HEK293 (cell line): ENCODE data around the gene MAN1B1.

Experiments
- CTCF ChIP-seq: fragments of 450-650 bp; formaldehyde crosslinking; IDR thresholded peaks from 2 replicates; pipeline ENCODE4 v1.5.1; 2016; ENCODE audit warnings: missing biosample characterization, missing genetic modification characterization
- RBAK ChIP-seq: fragments of 450-650 bp; formaldehyde crosslinking; IDR thresholded peaks from 2 replicates; pipeline ENCODE4 v1.5.1; 2016; ENCODE audit warnings: missing biosample characterization, missing genetic modification characterization
- REST ChIP-seq: fragments of 450-650 bp; formaldehyde crosslinking; IDR thresholded peaks from 2 replicates; pipeline ENCODE4 v1.5.1; 2016; ENCODE audit warnings: missing biosample characterization, missing genetic modification characterization
- ZBTB7A ChIP-seq: fragments of 450-650 bp; formaldehyde crosslinking; IDR thresholded peaks from 2 replicates; pipeline ENCODE4 v1.5.1; 2016; ENCODE audit warnings: low read depth, missing biosample characterization, missing genetic modification characterization
- ZNF239 ChIP-seq: fragments of 450-650 bp; formaldehyde crosslinking; IDR thresholded peaks from 2 replicates; pipeline ENCODE4 v1.5.1; 2016; ENCODE audit warnings: missing biosample characterization, missing genetic modification characterization
- ZNF548 ChIP-seq: fragments of 450-650 bp; formaldehyde crosslinking; IDR thresholded peaks from 2 replicates; pipeline ENCODE4 v1.5.1; 2016; ENCODE audit warnings: missing biosample characterization, missing genetic modification characterization
- ZNF704 ChIP-seq: fragments of 450-650 bp; formaldehyde crosslinking; IDR thresholded peaks from 2 replicates; pipeline ENCODE4 v1.5.1; 2016; ENCODE audit warnings: missing biosample characterization, missing genetic modification characterization

GRCh38 chr9:137108608-137109249, 21.9 kb downstream of the MAN1B1 start:
- TF ChIP-seq CTCF (tag by site-specific recombination) (no peak), ZBTB7A (tag by site-specific recombination) (no peak), ZNF239 (tag by site-specific recombination) (no peak), RBAK (no peak), REST (tag by site-specific recombination) (no peak), ZNF548 (tag by site-specific recombination) (no peak), ZNF704 (no peak)
